Heart right ventricle (tissue), 16 donors: Measurements from ENCODE around the gene ITPR2. TPM values are rescaled to one million over a fixed set of nuclear protein-coding genes. Genes with fewer than 3 reads are reported as not detected.

Experiments used
- ATAC-seq, 8 donors: fragments of 200-7000 bp; cut with Tn5 transposase; one replicate each; pipeline ENCODE4 v1.9.1; 2020; ENCODE audit warnings: mild to moderate bottlenecking in 8 of 8, moderate library complexity in 8 of 8, moderate number of reproducible peaks in 1 of 8
- DNase-seq, 2 donors: peaks; one replicate each; pipeline ENCODE4 v3.0.0-alpha.2; 2020
- H3K27ac ChIP-seq, 10 donors: fragments of 200-600 bp; sonication (generic) in 2 of 10; one replicate each; pipeline versions ENCODE4 v1.5.0 to v1.8.0; 2020 to 2022; ENCODE audit warnings: mild to moderate bottlenecking in 3 of 10
- H3K27me3 ChIP-seq, 7 donors: fragments of 200-600 bp; one replicate each; pipeline ENCODE4 v1.8.0; 2021 to 2022; ENCODE audit warnings: mild to moderate bottlenecking in 2 of 7
- H3K36me3 ChIP-seq, 9 donors: fragments of 200-600 bp; sonication (generic) in 1 of 9; one replicate each; pipeline versions ENCODE4 v1.5.0 to v1.8.0; 2020 to 2022; ENCODE audit warnings: mild to moderate bottlenecking in 2 of 9
- H3K4me1 ChIP-seq, 9 donors: fragments of 200-600 bp; sonication (generic) in 1 of 9; one replicate each; pipeline versions ENCODE4 v1.5.0 to v1.8.0; 2020 to 2022; ENCODE audit warnings: mild to moderate bottlenecking in 4 of 9
- H3K4me3 ChIP-seq, 10 donors: fragments of 200-600 bp; sonication (generic) in 2 of 10; one replicate each; pipeline versions ENCODE4 v1.5.0 to v1.8.0; 2020 to 2022; ENCODE audit warnings: mild to moderate bottlenecking in 7 of 10, moderate library complexity in 2 of 10
- H3K9me3 ChIP-seq, 11 donors: fragments of 200-600 bp in 10 of 11; sonication (generic) in 2 of 11; one replicate each; pipeline versions ENCODE4 v1.5.0 to v1.8.0; 2013 to 2022; ENCODE audit warnings: mild to moderate bottlenecking in 2 of 11, control low read depth in 1 of 11, moderate library complexity in 1 of 11
- WGBS, 2 donors: extraction: QIAGEN DNeasy Blood & Tissue Kit; methylation state at CpG; one replicate each; pipeline ENCODE4 v1.1.7; 2013; ENCODE audit warnings: inconsistent platforms in 1 of 2; 5-methylcytosine and 5-hydroxymethylcytosine counted together
- intact Hi-C, 10 donors: fragments of 100-400 bp; cut with DNase I; formaldehyde crosslinking; loops; one replicate each; pipeline versions ENCODE4 v1.11.1 to v1.14.2; 2022
- polyA plus RNA-seq, 2 donors: library from polyadenylated mRNA; stranded (reverse); fragments of 200-250 nt; gene quantifications; one replicate each; pipeline ENCODE4 v1.2.3, GENCODE V29; 2013
- total RNA-seq, 10 donors: library from RNA; stranded (reverse); fragmentation: NEBNext Ultra II Directional in 3 of 10; extraction: Animal tissue kit (Norgen Biotek cat#: 25700) in 3 of 10; gene quantifications; one replicate each; pipeline versions ENCODE4 v1.2.1 to v1.2.4, GENCODE V29; 2021 to 2023
- TF ChIP-seq, protein P1 (sequence below), 9 donors: fragments of 200-600 bp; sonication (generic) in 2 of 9; IDR thresholded peaks; one replicate each; pipeline versions ENCODE4 v1.5.0 to v1.8.0; 2021 to 2022; ENCODE audit warnings: antibody characterized with exemption in 9 of 9, mild to moderate bottlenecking in 5 of 9, moderate library complexity in 1 of 9
- donor health status: Arrhythmogenic right ventricular cardiomyopathy.
- donor health status: ischemic (EF 13 %, LVEDD 7.1; RV severe dilation, severe dysfunction).
- donor health status: healthy with polysubstance abuse.
- donor health status: DM: no; HTN: yes; CAD: no.
- donor health status: DM: no; HTN: no; CAD: no.
- donor health status: ischemic (EF 25% LVEDD 6.9; RV normal size, moderate dysfunction).
- donor health status: ischemic (EF 25% LVEDD 5.7; RV mildly dilated, moderate dysfunction).
- donor health status: healthy.
- donor health status: DM: yes; HTN: yes; CAD: no.
- donor health status: Ischemic cardiomyopathy.
- donor health status: ischemic (EF 35%, LVEDD 5.7; RV mildly dilated, moderate dysfunction).
- donor health status: nonischemic (EF 11% LVEDD 7.7; RV severe dilation, severe dysfunction).
- donor health status: DM: yes; HTN: yes; CAD: no.
- donor health status: PGD.
- donor health status: ischemic (EF 29% LVEDD 5.4; RV normal size, mild dysfunction).
- donor health status: nonischemic (EF 23%, LVEDD 6.1; RV moderate dilation, normal function).

ITPR2 gene
- total and polyA plus RNA-seq, 12 donors: 2.0 to 18.9 (median 14.3) TPM

- no peaks in the 10 kb centered on the region for H3K36me3 ChIP-seq
- intact Hi-C loops: no loop called here
- DNase-seq (no peak), ATAC-seq (no peak)
- no peak overlapping the region for H3K27ac ChIP-seq
- TF ChIP-seq, protein P1, sequence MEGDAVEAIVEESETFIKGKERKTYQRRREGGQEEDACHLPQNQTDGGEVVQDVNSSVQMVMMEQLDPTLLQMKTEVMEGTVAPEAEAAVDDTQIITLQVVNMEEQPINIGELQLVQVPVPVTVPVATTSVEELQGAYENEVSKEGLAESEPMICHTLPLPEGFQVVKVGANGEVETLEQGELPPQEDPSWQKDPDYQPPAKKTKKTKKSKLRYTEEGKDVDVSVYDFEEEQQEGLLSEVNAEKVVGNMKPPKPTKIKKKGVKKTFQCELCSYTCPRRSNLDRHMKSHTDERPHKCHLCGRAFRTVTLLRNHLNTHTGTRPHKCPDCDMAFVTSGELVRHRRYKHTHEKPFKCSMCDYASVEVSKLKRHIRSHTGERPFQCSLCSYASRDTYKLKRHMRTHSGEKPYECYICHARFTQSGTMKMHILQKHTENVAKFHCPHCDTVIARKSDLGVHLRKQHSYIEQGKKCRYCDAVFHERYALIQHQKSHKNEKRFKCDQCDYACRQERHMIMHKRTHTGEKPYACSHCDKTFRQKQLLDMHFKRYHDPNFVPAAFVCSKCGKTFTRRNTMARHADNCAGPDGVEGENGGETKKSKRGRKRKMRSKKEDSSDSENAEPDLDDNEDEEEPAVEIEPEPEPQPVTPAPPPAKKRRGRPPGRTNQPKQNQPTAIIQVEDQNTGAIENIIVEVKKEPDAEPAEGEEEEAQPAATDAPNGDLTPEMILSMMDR (IDR thresholded peaks at IDR 0.05): no peak
- no peaks in the 10 kb centered on the region for H3K9me3 ChIP-seq
- H3K4me1 ChIP-seq: peaks cover 0 to 28% (median 6%) of the 10 kb centered on the region in 9 donors
- H3K27me3 ChIP-seq: no peaks in the 10 kb centered on the region
- no peak overlapping the region for H3K4me3 ChIP-seq
- 86 to 94% methylated on average over 5 of the region's 5 CpGs for WGBS, 2 donors
Observed at GRCh38 chr12:26770239-26771070, 62.5 kb downstream of the ITPR2 start.

GRCh38 chr12:26769611-26770010 is 63.4 kb downstream of the ITPR2 start:
- ATAC-seq: no peak
- no peaks in the 10 kb centered on the region for H3K36me3 ChIP-seq
- intact Hi-C loops: no loop called here
- peaks cover 0 to 1% (median 0%) of the 10 kb centered on the region in 11 donors for H3K9me3 ChIP-seq
- no peaks in the 10 kb centered on the region for H3K27me3 ChIP-seq
- 52 to 59% methylated on average over 3 of the region's 3 CpGs for WGBS, 2 donors
- no peak for DNase-seq
- H3K4me1 ChIP-seq: peaks cover 0 to 28% (median 6%) of the 10 kb centered on the region in 9 donors
- no peak overlapping the region for H3K4me3 ChIP-seq
- H3K27ac ChIP-seq: no peak overlapping the region
- TF ChIP-seq, protein P1 (IDR thresholded peaks at IDR 0.05): no peak

GRCh38 chr12:26768611-26769603 is 64.1 kb downstream of the ITPR2 start:
- no peak overlapping the region for H3K27ac ChIP-seq
- TF ChIP-seq, protein P1 (IDR thresholded peaks at IDR 0.05): no peak
- no peaks in the 10 kb centered on the region for H3K27me3 ChIP-seq
- peaks cover 0 to 28% (median 6%) of the 10 kb centered on the region in 9 donors for H3K4me1 ChIP-seq
- no peak overlapping the region for H3K4me3 ChIP-seq
- intact Hi-C loops: no loop called here
- no peaks in the 10 kb centered on the region for H3K36me3 ChIP-seq
- no peak for ATAC-seq
- no peak for DNase-seq
- 94 to 100% methylated on average over 1 of the region's 1 CpG for WGBS, 2 donors
- peaks cover 0 to 8% (median 0%) of the 10 kb centered on the region in 11 donors for H3K9me3 ChIP-seq

DNA sequence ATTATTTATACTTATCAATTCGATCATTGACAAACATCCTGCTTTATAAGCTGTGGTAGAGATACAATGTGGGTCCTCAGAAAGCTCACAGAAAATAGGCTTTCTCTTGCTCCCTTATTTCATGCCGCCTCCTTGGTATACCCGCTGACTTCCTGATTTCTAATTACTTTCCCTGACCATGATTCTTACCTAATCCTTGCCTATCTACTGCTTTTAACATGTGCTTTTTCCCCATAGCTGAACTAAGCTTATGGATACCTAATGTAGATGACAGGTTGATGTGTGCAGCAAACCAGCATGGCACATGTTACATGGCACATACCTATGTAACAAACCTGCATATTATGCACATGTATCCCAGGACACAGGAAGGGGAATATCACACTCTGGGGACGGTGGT is 65.1 kb downstream of the ITPR2 start:
- 81 to 85% methylated on average over 4 of the region's 4 CpGs for WGBS, 2 donors
- no peak for DNase-seq
- no peak overlapping the region for H3K4me3 ChIP-seq
- no peak overlapping the region for H3K27ac ChIP-seq
- H3K36me3 ChIP-seq: no peaks in the 10 kb centered on the region
- TF ChIP-seq, protein P1 (IDR thresholded peaks at IDR 0.05): no peak
- peaks cover 0 to 20% (median 6%) of the 10 kb centered on the region in 9 donors for H3K4me1 ChIP-seq
- intact Hi-C loops: no loop called here
- no peak for ATAC-seq
- peaks cover 0 to 19% (median 2%) of the 10 kb centered on the region in 11 donors for H3K9me3 ChIP-seq
- no peaks in the 10 kb centered on the region for H3K27me3 ChIP-seq
